Colonic mucosa (tissue), 4 donors: ENCODE results near the gene DDX1. TPM values are rescaled to one million over a fixed set of nuclear protein-coding genes. Genes with fewer than 3 reads are reported as not detected.

ENCODE experiments used
- DNase-seq: peaks from one replicate; pipeline ENCODE4 v3.0.0-alpha.2; 2020
- H3K27ac ChIP-seq: fragments of 200-600 bp; one replicate; pipeline ENCODE4 v1.8.0; 2021
- H3K27me3 ChIP-seq: fragments of 200-600 bp; one replicate; pipeline ENCODE4 v1.8.0; 2021
- H3K36me3 ChIP-seq: fragments of 200-600 bp; one replicate; pipeline ENCODE4 v1.8.0; 2021
- H3K4me1 ChIP-seq: fragments of 200-600 bp; one replicate; pipeline ENCODE4 v1.8.0; 2021; ENCODE audit warnings: mild to moderate bottlenecking
- H3K4me3 ChIP-seq: fragments of 200-600 bp; one replicate; pipeline ENCODE4 v1.8.0; 2021
- H3K9ac ChIP-seq, 2 donors: one replicate each; pipeline ENCODE4 v1.7.0; 2013; ENCODE audit warnings: control low read depth in 2 of 2, low read depth in 2 of 2, low read length in 2 of 2
- H3K9me3 ChIP-seq: fragments of 200-600 bp; one replicate; pipeline ENCODE4 v1.8.0; 2021
- CTCF ChIP-seq: fragments of 200-600 bp; IDR thresholded peaks from one replicate; pipeline ENCODE4 v1.8.0; 2022; ENCODE audit warnings: antibody characterized with exemption, mild to moderate bottlenecking
- intact Hi-C: fragments of 100-400 bp; cut with DNase I; formaldehyde crosslinking; loops from one replicate; pipeline ENCODE4 v1.14.1; 2022
- total RNA-seq, 2 donors: library from RNA; stranded (reverse); fragmentation: NEBNext Ultra II Directional in 1 of 2; extraction: Animal tissue kit (Norgen Biotek cat#: 25700) in 1 of 2; gene quantifications; one replicate each; pipeline ENCODE4 v1.2.1, GENCODE V29; 2021
- donor health status: healthy.
- donor health status: DM: no; HTN: no; CAD: no.
- donor health status: DM: no; HTN: no; CAD: no.

The DDX1 gene
- total RNA-seq, 2 donors from 2014 or later = 71.6 to 91.3 TPM

- Histone ChIP-seq H3K27me3 (no peaks in the 10 kb centered on the region), H3K27ac (no peak overlapping the region), H3K36me3 (no peaks in the 10 kb centered on the region), H3K4me3 (no peak overlapping the region), H3K9me3 (no peaks in the 10 kb centered on the region), H3K9ac (no peak overlapping the region), H3K4me1 (no peaks in the 10 kb centered on the region)
- TF ChIP-seq CTCF = no peak
- intact Hi-C loops = no loop called here
- no peak for DNase-seq
These were observed 22.8 kb upstream of the DDX1 start for GRCh38 chr2:15568874-15569273.

- Histone ChIP-seq H3K27ac (no peak overlapping the region), H3K9me3 (no peaks in the 10 kb centered on the region), H3K4me1 (no peaks in the 10 kb centered on the region), H3K36me3 (no peaks in the 10 kb centered on the region), H3K27me3 (no peaks in the 10 kb centered on the region), H3K4me3 (no peak overlapping the region), H3K9ac (no peak overlapping the region)
- DNase-seq = no peak
- intact Hi-C loops = no loop called here
- no peak for TF ChIP-seq CTCF
These were observed 21.6 kb upstream of the DDX1 start for GRCh38 chr2:15570104-15570503.

GRCh38 chr2:15571729-15572128 is 19.9 kb upstream of the DDX1 start:
- no peaks in the 10 kb centered on the region for H3K36me3 ChIP-seq
- DNase-seq = no peak
- no peak overlapping the region for H3K9ac ChIP-seq
- no peaks in the 10 kb centered on the region for H3K27me3 ChIP-seq
- H3K27ac ChIP-seq = no peak overlapping the region
- TF ChIP-seq CTCF = no peak
- H3K9me3 ChIP-seq = no peaks in the 10 kb centered on the region
- no peaks in the 10 kb centered on the region for H3K4me1 ChIP-seq
- H3K4me3 ChIP-seq = no peak overlapping the region
- intact Hi-C loops = no loop called here

GRCh38 chr2:15577071-15577735 is 14.5 kb upstream of the DDX1 start:
- H3K27ac ChIP-seq = no peak overlapping the region
- DNase-seq = peak; percentile 93
- H3K4me3 ChIP-seq = no peak overlapping the region
- TF ChIP-seq CTCF = peak; percentile 74
- H3K36me3 ChIP-seq = no peaks in the 10 kb centered on the region
- H3K9ac ChIP-seq = no peak overlapping the region
- H3K9me3 ChIP-seq = no peaks in the 10 kb centered on the region
- H3K4me1 ChIP-seq = no peaks in the 10 kb centered on the region
- intact Hi-C loops = no loop called here
- H3K27me3 ChIP-seq = no peaks in the 10 kb centered on the region

GRCh38 chr2:15579641-15580040 is 12.0 kb upstream of the DDX1 start:
- Histone ChIP-seq H3K27me3 (no peaks in the 10 kb centered on the region), H3K9me3 (no peaks in the 10 kb centered on the region), H3K27ac (no peak overlapping the region), H3K4me1 (no peaks in the 10 kb centered on the region), H3K4me3 (no peak overlapping the region), H3K36me3 (no peaks in the 10 kb centered on the region), H3K9ac (no peak overlapping the region)
- TF ChIP-seq CTCF = no peak
- intact Hi-C loops = no loop called here
- no peak for DNase-seq
